Activated CD4-positive, alpha-beta T cell treated with anti-CD3 and anti-CD28 coated beads, Interleukin-2, Interleukin-6, amounts not matched to agents 100 ng/mL and 50 ng/mL, durations not matched to agents 16 hours and 8 hours (primary cell): ENCODE results near the gene NLRC5.

ENCODE experiments used
- DNase-seq: peaks from one replicate; pipeline ENCODE4 v3.0.0-alpha.2; 2020

NLRC5 gene

GRCh38 chr16:57131351-57131970 lies 142.1 kb downstream of the NLRC5 start:
- no peak for DNase-seq

DNA sequence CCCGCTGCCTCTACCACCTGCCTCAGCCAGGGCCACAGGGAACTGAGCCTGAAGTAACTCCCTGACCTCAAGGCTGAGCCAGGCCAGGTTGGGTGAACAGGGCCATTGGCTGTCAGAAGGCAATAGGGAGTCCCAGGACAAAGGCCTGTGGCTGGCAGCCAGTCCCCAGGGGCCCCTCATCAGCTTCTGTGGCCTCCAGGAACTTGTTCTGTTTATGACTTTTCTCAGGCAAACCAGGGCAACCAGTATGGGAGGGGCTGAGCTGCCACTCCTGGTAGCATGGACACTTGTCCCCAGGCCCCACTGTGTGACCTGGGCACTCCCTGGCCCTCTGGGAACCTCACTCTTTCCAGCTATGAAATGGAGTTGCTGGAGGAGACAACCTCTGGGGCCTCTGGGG lies 143.1 kb downstream of the NLRC5 start:
- no peak for DNase-seq

- no peak for DNase-seq
Measured at GRCh38 chr16:57133031-57133430, 143.7 kb downstream of the NLRC5 start.
